IMR-90 (cell line): Measurements from ENCODE around the gene BTBD9. TPM values are rescaled to one million over a fixed set of nuclear protein-coding genes. Genes with fewer than 3 reads are reported as not detected.

ENCODE experiments used
- ATAC-seq: fragments of 200-7000 bp; cut with Tn5 transposase; 2 replicates; pipeline ENCODE4 v1.9.1; 2020; ENCODE audit warnings: low read depth, mild to moderate bottlenecking, moderate library complexity
- BruUV-seq: library from RNA; stranded (reverse); fragments of 400-500 nt; replicated peaks from 2 replicates; lab custom pipeline; 2021; lab: Mats Ljungman, UMichigan
- CTCF ChIA-PET: fragments of 300-600 bp; formaldehyde crosslinking; extraction: SDS; loops from one replicate; lab custom pipeline; 2021; ENCODE audit warnings: antibody characterized with exemption; lab: Yijun Ruan, JAX
- POLR2A ChIA-PET: fragments of 300-600 bp; sonication (Branson Sonifier 250); formaldehyde crosslinking; loops from one replicate; lab custom pipeline; 2022; ENCODE audit warnings: antibody characterized with exemption; ENCODE audit not compliant: unreplicated experiment; lab: Charles Lee
- DNase-seq: peaks from one replicate; pipeline ENCODE4 v3.0.0; 2013
- H2AFZ ChIP-seq: replicated peaks from 2 replicates; pipeline ENCODE3; 2013; ENCODE audit warnings: low read length, mild to moderate bottlenecking; ENCODE audit not compliant: poor library complexity
- H2AK5ac ChIP-seq: 2 replicates; pipeline ENCODE4 v1.6.1; 2013; ENCODE audit warnings: low read depth, low read length, inconsistent platforms
- H2AK9ac ChIP-seq: replicated peaks from 2 replicates; pipeline ENCODE3; 2013; ENCODE audit warnings: mild to moderate bottlenecking, low read depth, low read length, moderate library complexity; ENCODE audit not compliant: poor library complexity
- H2BK120ac ChIP-seq: 2 replicates; pipeline ENCODE4 v1.6.1; 2013; ENCODE audit warnings: low read depth, low read length, inconsistent platforms
- H2BK15ac ChIP-seq: 3 replicates; pipeline ENCODE4 v1.6.1; 2013; ENCODE audit warnings: low read depth, low read length, inconsistent platforms
- H2BK20ac ChIP-seq: 2 replicates; pipeline ENCODE4 v1.6.1; 2013; ENCODE audit warnings: low read depth, mild to moderate bottlenecking, inconsistent platforms, low read length, moderate library complexity
- H2BK5ac ChIP-seq: 2 replicates; pipeline ENCODE4 v1.6.1; 2013; ENCODE audit warnings: mild to moderate bottlenecking, low read depth, low read length, inconsistent platforms; ENCODE audit not compliant: poor library complexity, severe bottlenecking
- H3K14ac ChIP-seq: replicated peaks from 2 replicates; pipeline ENCODE4 v1.6.1; 2013; ENCODE audit warnings: low read depth, low read length, inconsistent platforms
- H3K18ac ChIP-seq: 2 replicates; pipeline ENCODE4 v1.6.1; 2013; ENCODE audit warnings: low read depth, low read length, control low read depth
- H3K23ac ChIP-seq: 2 replicates; pipeline ENCODE4 v1.6.1; 2013; ENCODE audit warnings: low read depth, low read length, inconsistent platforms
- H3K27ac ChIP-seq: 2 replicates; pipeline ENCODE4 v1.5.1; 2013; ENCODE audit warnings: mild to moderate bottlenecking, control low read depth, low read length; ENCODE audit not compliant: insufficient read depth
- H3K27me3 ChIP-seq: 2 replicates; pipeline ENCODE4 v1.6.1; 2013; ENCODE audit warnings: low read length; ENCODE audit not compliant: control insufficient read depth, insufficient read depth
- H3K36me3 ChIP-seq: 2 replicates; pipeline ENCODE4 v1.6.1; 2013; ENCODE audit warnings: low read length, mixed read lengths; ENCODE audit not compliant: control insufficient read depth, insufficient read depth
- H3K4ac ChIP-seq: 2 replicates; pipeline ENCODE4 v1.6.1; 2013; ENCODE audit warnings: low read depth, low read length, inconsistent platforms
- H3K4me1 ChIP-seq: 2 replicates; pipeline ENCODE4 v1.6.1; 2013; ENCODE audit warnings: low read length, mixed read lengths; ENCODE audit not compliant: control insufficient read depth, insufficient read depth
- H3K4me2 ChIP-seq: 2 replicates; pipeline ENCODE4 v1.6.1; 2013; ENCODE audit warnings: low read depth, mild to moderate bottlenecking, control low read depth, low read length, moderate library complexity
- H3K4me3 ChIP-seq: 2 replicates; pipeline ENCODE4 v1.5.1; 2013; ENCODE audit warnings: low read depth, mild to moderate bottlenecking, control low read depth, low read length, moderate library complexity; ENCODE audit not compliant: insufficient read depth
- H3K56ac ChIP-seq: 2 replicates; pipeline ENCODE4 v1.6.1; 2013; ENCODE audit warnings: low read length, inconsistent platforms; ENCODE audit not compliant: insufficient read depth; ENCODE audit errors: extremely low read depth
- H3K79me1 ChIP-seq, 2 experiments: 2 replicates each; pipeline ENCODE4 v1.6.1; 2013; ENCODE audit warnings: low read length in 2 of 2, inconsistent platforms in 1 of 2, low read depth in 1 of 2
- H3K9ac ChIP-seq: 2 replicates; pipeline ENCODE4 v1.6.1; 2013; ENCODE audit warnings: low read depth, low read length, control low read depth
- H3K9me1 ChIP-seq: 2 replicates; pipeline ENCODE4 v1.6.1; 2013; ENCODE audit warnings: low read length, inconsistent platforms; ENCODE audit not compliant: insufficient read depth
- H3K9me3 ChIP-seq: 2 replicates; pipeline ENCODE4 v1.6.1; 2013; ENCODE audit warnings: low read length; ENCODE audit not compliant: control insufficient read depth, insufficient read depth
- H4K20me1 ChIP-seq: 2 replicates; pipeline ENCODE4 v1.6.1; 2013; ENCODE audit warnings: low read length, inconsistent platforms; ENCODE audit not compliant: insufficient read depth
- H4K5ac ChIP-seq: 2 replicates; pipeline ENCODE4 v1.6.1; 2013; ENCODE audit warnings: mild to moderate bottlenecking, low read depth, low read length, control low read depth
- H4K8ac ChIP-seq, 2 experiments: 2 replicates each; pipeline ENCODE4 v1.6.1; 2013; ENCODE audit warnings: low read depth in 2 of 2, low read length in 2 of 2, control low read depth in 1 of 2, inconsistent platforms in 1 of 2
- H4K91ac ChIP-seq: 2 replicates; pipeline ENCODE4 v1.6.1; 2013; ENCODE audit warnings: low read depth, low read length, inconsistent platforms; ENCODE audit not compliant: insufficient read depth
- BHLHE40 ChIP-seq: fragments of 150-350 bp; IDR thresholded peaks from 2 replicates; pipeline ENCODE4 v1.6.1; 2016; ENCODE audit warnings: mild to moderate bottlenecking, low read depth, low read length
- CEBPB ChIP-seq: IDR thresholded peaks from 2 replicates; pipeline ENCODE4 v1.6.1; 2012; ENCODE audit warnings: low read depth, low read length, improper control_type of control experiment
- CHD1 ChIP-seq: IDR thresholded peaks from 2 replicates; pipeline ENCODE4 v1.6.1; 2012; ENCODE audit warnings: low read depth, low read length, improper control_type of control experiment
- CTCF ChIP-seq: conservative IDR thresholded peaks from 2 replicates; pipeline ENCODE4 v1.5.1; 2012; ENCODE audit warnings: mild to moderate bottlenecking, low read depth, low read length, improper control_type of control experiment
- FOS ChIP-seq: fragments of 150-350 bp; IDR thresholded peaks from 2 replicates; pipeline ENCODE4 v1.6.1; 2016; ENCODE audit warnings: low read depth, low read length
- MAFK ChIP-seq: IDR thresholded peaks from 2 replicates; pipeline ENCODE4 v1.6.1; 2012; ENCODE audit warnings: low read depth, low read length, improper control_type of control experiment
- MAZ ChIP-seq: IDR thresholded peaks from 2 replicates; pipeline ENCODE4 v1.6.1; 2012; ENCODE audit warnings: low read depth, mild to moderate bottlenecking, low read length, improper control_type of control experiment, moderate library complexity, borderline replicate concordance
- MXI1 ChIP-seq: IDR thresholded peaks from 2 replicates; pipeline ENCODE4 v1.6.1; 2012; ENCODE audit warnings: low read depth, mild to moderate bottlenecking, low read length, moderate library complexity, borderline replicate concordance
- NFE2L2 ChIP-seq: fragments of 150-350 bp; IDR thresholded peaks from 2 replicates; pipeline ENCODE4 v1.6.1; 2016; ENCODE audit warnings: low read depth, mild to moderate bottlenecking, low read length
- POLR2A ChIP-seq: IDR thresholded peaks from 2 replicates; pipeline ENCODE4 v1.6.1; 2012; ENCODE audit warnings: mild to moderate bottlenecking, low read depth, low read length
- RAD21 ChIP-seq: IDR thresholded peaks from 2 replicates; pipeline ENCODE4 v1.6.1; 2012; ENCODE audit warnings: low read length, improper control_type of control experiment
- RCOR1 ChIP-seq: IDR thresholded peaks from 2 replicates; pipeline ENCODE4 v1.6.1; 2012; ENCODE audit warnings: mild to moderate bottlenecking, low read length, improper control_type of control experiment; ENCODE audit not compliant: insufficient replicate concordance
- RFX5 ChIP-seq: IDR thresholded peaks from 2 replicates; pipeline ENCODE4 v1.8.0; 2012; ENCODE audit warnings: low read depth, mild to moderate bottlenecking, low read length, moderate library complexity
- SMC3 ChIP-seq: fragments of 150-350 bp; IDR thresholded peaks from 2 replicates; pipeline ENCODE4 v1.6.1; 2016; ENCODE audit warnings: low read depth, mild to moderate bottlenecking, antibody characterized with exemption, low read length, moderate library complexity
- USF2 ChIP-seq: fragments of 150-350 bp; IDR thresholded peaks from 2 replicates; pipeline ENCODE4 v1.6.1; 2017; ENCODE audit warnings: mild to moderate bottlenecking, antibody characterized with exemption, low read length, low read depth
- WGBS, 2 experiments: methylation state at CpG; one replicate each; pipeline versions ENCODE4 v1.1.5 to v1.1.7; 2013; ENCODE audit warnings: missing lambda C conversion rate in 2 of 2; ENCODE audit not compliant: insufficient read length in 1 of 2; ENCODE audit errors: extremely low coverage in 2 of 2; 5-methylcytosine and 5-hydroxymethylcytosine counted together
- dilution Hi-C: fragments of 300-500 bp; cut with HindIII; formaldehyde crosslinking; loops from one replicate; pipeline ENCODE4 v1.14.3; 2018; ENCODE audit warnings: low sequenced_read_pairs; ENCODE audit not compliant: unreplicated experiment
- in situ Hi-C: fragments of 300-500 bp; cut with MboI; formaldehyde crosslinking; loops from 3 replicates; pipeline ENCODE4 v1.14.3; 2019; ENCODE audit warnings: low sequenced_read_pairs, inconsistent platforms, mixed read lengths
- intact Hi-C: fragments of 100-400 bp; cut with micrococcal nuclease; formaldehyde crosslinking; loops from 2 replicates; pipeline ENCODE4 v1.10.0; 2022
- polyA plus RNA-seq, 3 experiments: library from polyadenylated mRNA; depleted of rRNA; stranded (reverse); fragments of >200 nt; gene quantifications; 2 replicates each; pipeline ENCODE4 v1.2.3, GENCODE V29; 2012; ENCODE audit warnings: low replicate concordance in 1 of 3
- total RNA-seq: library from RNA; depleted of rRNA; stranded (reverse); fragments of >200 nt; gene quantifications from 2 replicates; pipeline ENCODE4 v1.2.3, GENCODE V29; 2012
- TF ChIP-seq, protein P1 (sequence below): fragments of 150-350 bp; IDR thresholded peaks from 2 replicates; pipeline ENCODE4 v1.6.1; 2016; ENCODE audit warnings: low read depth, mild to moderate bottlenecking, low read length, moderate library complexity, borderline replicate concordance

BTBD9 gene
- total and polyA plus RNA-seq, 2 of the 4 experiments (the other 2 are of a cell fraction) = 4.1 to 22.0 TPM

DNA sequence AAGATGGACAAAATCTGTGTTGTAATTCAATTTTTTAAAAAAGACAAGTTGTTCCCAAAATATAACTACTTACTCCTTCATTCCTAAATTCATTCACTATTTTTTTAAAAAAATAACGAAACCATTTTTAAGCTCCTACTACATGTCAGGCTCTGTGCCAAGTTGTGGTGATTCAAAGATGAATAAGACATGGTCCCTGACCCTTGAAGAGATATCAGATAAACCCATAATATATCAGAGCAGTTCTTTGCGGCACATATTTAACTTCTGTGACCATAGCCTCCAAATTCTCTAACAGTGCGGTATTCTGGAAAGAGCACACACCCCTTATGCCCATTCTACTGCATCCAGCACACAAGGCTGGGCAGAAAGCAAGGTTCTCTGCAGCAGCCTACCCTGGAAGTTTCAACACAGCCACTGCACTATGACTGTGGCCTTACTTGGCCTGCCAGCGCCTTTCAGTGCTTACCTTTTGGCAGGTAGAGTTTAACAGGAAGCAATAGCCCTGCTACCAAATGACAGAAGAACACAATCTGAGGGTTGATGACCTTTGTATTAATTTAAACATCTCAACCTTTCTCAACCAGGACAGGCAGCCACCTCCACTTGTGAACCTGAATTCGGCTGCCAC lies 406.5 kb downstream of the BTBD9 start:
- Histone ChIP-seq H3K4ac (no peak overlapping the region), H3K27me3 (no peaks in the 10 kb centered on the region), H3K23ac (no peak overlapping the region), H3K9ac (no peak overlapping the region), H3K4me2 (no peak overlapping the region), H3K4me1 (no peaks in the 10 kb centered on the region), H3K18ac (no peak overlapping the region), H3K36me3 (no peaks in the 10 kb centered on the region), H2BK20ac (no peak overlapping the region), H3K9me3 (no peaks in the 10 kb centered on the region), H4K5ac (no peak overlapping the region), H4K91ac (no peak overlapping the region), H4K8ac (no peak overlapping the region), H3K4me3 (no peak overlapping the region), H4K20me1 (no peaks in the 10 kb centered on the region), H2AK5ac (no peak overlapping the region), H2BK120ac (no peak overlapping the region), H3K56ac (no peak overlapping the region), H2AFZ (no peak overlapping the region), H3K14ac (no peak overlapping the region), H2BK15ac (no peak overlapping the region), H2AK9ac (no peak overlapping the region), H3K27ac (no peak overlapping the region), H3K9me1 (no peaks in the 10 kb centered on the region), H3K79me1 (no peaks in the 10 kb centered on the region), H2BK5ac (no peak overlapping the region)
- WGBS, 2 experiments = 57 to 100% methylated on average over 1 to 2 of the region's 5 CpGs
- ATAC-seq (no peak), DNase-seq (peak; percentile 51)
- no peak for TF ChIP-seq BHLHE40
- TF ChIP-seq USF2 = no peak
- no peak for TF ChIP-seq NFE2L2
- TF ChIP-seq RFX5 = no peak
- no peak for TF ChIP-seq CEBPB
- TF ChIP-seq MXI1 = no peak
- TF ChIP-seq CTCF = no peak
- no peak for TF ChIP-seq CHD1
- no peak for TF ChIP-seq MAZ
- TF ChIP-seq RCOR1 = no peak
- TF ChIP-seq MAFK = no peak
- no peak for TF ChIP-seq SMC3
- TF ChIP-seq FOS = no peak
- TF ChIP-seq, protein P1, sequence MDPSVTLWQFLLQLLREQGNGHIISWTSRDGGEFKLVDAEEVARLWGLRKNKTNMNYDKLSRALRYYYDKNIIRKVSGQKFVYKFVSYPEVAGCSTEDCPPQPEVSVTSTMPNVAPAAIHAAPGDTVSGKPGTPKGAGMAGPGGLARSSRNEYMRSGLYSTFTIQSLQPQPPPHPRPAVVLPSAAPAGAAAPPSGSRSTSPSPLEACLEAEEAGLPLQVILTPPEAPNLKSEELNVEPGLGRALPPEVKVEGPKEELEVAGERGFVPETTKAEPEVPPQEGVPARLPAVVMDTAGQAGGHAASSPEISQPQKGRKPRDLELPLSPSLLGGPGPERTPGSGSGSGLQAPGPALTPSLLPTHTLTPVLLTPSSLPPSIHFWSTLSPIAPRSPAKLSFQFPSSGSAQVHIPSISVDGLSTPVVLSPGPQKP = no peak
- no peak for TF ChIP-seq RAD21
- TF ChIP-seq POLR2A = no peak
- ChIA-PET POLR2A (no interaction called here), CTCF (no interaction called here)
- intact Hi-C loops (no loop called here), dilution Hi-C loops (no loop called here), in situ Hi-C loops (no loop called here)
- no TSS peak for BruUV-seq
